CD14-positive monocyte (primary cell): ENCODE measurements around the gene RPGRIP1. TPM values are rescaled to one million over a fixed set of nuclear protein-coding genes. Genes with fewer than 3 reads are reported as not detected.
"Not testable (repeated sequence)": the region's sequence is repeated elsewhere in the genome, so short reads cannot be mapped to it uniquely, and the experiment has no call there.

Experiments
- DNase-seq, 3 donors: peaks; one replicate each; pipeline ENCODE4 v3.0.0-alpha.2; 2011 to 2022
- H2AFZ ChIP-seq: 2 replicates; pipeline ENCODE4 v1.6.0; 2012; ENCODE audit warnings: mild to moderate bottlenecking, low read depth, low read length, inconsistent platforms; ENCODE audit not compliant: insufficient read depth, poor library complexity, severe bottlenecking
- H3K27ac ChIP-seq, 2 donors: 1 replicate in 1 of 2; 2 replicates in 1 of 2; pipeline ENCODE4 v1.5.1; 2012 to 2013; ENCODE audit warnings: low read length in 2 of 2, control low read depth in 1 of 2, inconsistent platforms in 1 of 2, low read depth in 1 of 2, mild to moderate bottlenecking in 1 of 2
- H3K27me3 ChIP-seq, 2 donors: one replicate each; pipeline versions ENCODE4 v1.6.0 to v1.6.1; 2011 to 2013; ENCODE audit warnings: low read length in 2 of 2; ENCODE audit not compliant: control insufficient read depth in 2 of 2, insufficient read depth in 2 of 2
- H3K36me3 ChIP-seq, 2 donors: replicated peaks in 1 of 2; 1 replicate in 1 of 2; 2 replicates in 1 of 2; pipeline versions ENCODE4 v1.5.1 to v1.6.1; 2012 to 2013; ENCODE audit warnings: low read length in 2 of 2, control low read depth in 1 of 2, inconsistent platforms in 1 of 2, mild to moderate bottlenecking in 1 of 2; ENCODE audit not compliant: insufficient read depth in 2 of 2, control insufficient read depth in 1 of 2
- H3K4me1 ChIP-seq, 2 donors: 1 replicate in 1 of 2; 2 replicates in 1 of 2; pipeline versions ENCODE4 v1.5.1 to v1.6.1; 2012 to 2013; ENCODE audit warnings: low read length in 2 of 2, control low read depth in 1 of 2, inconsistent platforms in 1 of 2, mild to moderate bottlenecking in 1 of 2, moderate library complexity in 1 of 2; ENCODE audit not compliant: insufficient read depth in 2 of 2, control insufficient read depth in 1 of 2
- H3K4me2 ChIP-seq: replicated peaks from 2 replicates; pipeline ENCODE3; 2012; ENCODE audit warnings: low read length, moderate library complexity, mild to moderate bottlenecking; ENCODE audit not compliant: poor library complexity, severe bottlenecking; ENCODE audit errors: extremely low read depth
- H3K4me3 ChIP-seq, 3 experiments: fragments of 200-600 bp in 1 of 3; sonication (generic) in 1 of 3; replicated peaks in 1 of 3; 1 replicate in 2 of 3; 2 replicates in 1 of 3; pipeline ENCODE4 v1.5.1; 2011 to 2013; ENCODE audit warnings: low read length in 3 of 3, mild to moderate bottlenecking in 3 of 3, control low read depth in 2 of 3, low read depth in 2 of 3, inconsistent platforms in 1 of 3, moderate library complexity in 1 of 3
- H3K79me2 ChIP-seq: 2 replicates; pipeline ENCODE4 v1.6.0; 2012; ENCODE audit warnings: mild to moderate bottlenecking, control low read depth, inconsistent platforms, low read length, moderate library complexity; ENCODE audit not compliant: insufficient read depth
- H3K9ac ChIP-seq: 2 replicates; pipeline ENCODE4 v1.6.0; 2017; ENCODE audit warnings: low read length, mild to moderate bottlenecking; ENCODE audit not compliant: insufficient read depth, poor library complexity, severe bottlenecking
- H3K9me3 ChIP-seq, 2 donors: replicated peaks in 1 of 2; 1 replicate in 1 of 2; 2 replicates in 1 of 2; pipeline versions ENCODE4 v1.5.1 to v1.6.1; 2012 to 2013; ENCODE audit warnings: low read length in 2 of 2, control low read depth in 1 of 2; ENCODE audit not compliant: control insufficient read depth in 1 of 2, insufficient read depth in 1 of 2
- H4K20me1 ChIP-seq: 2 replicates; pipeline ENCODE4 v1.6.0; 2012; ENCODE audit warnings: mild to moderate bottlenecking, low read length, control low read depth, moderate library complexity; ENCODE audit not compliant: insufficient read depth
- H3K27ac Mint-ChIP-seq, 7 donors: one replicate each; pipeline ENCODE4 v1.8.0; 2020; ENCODE audit warnings: mild to moderate bottlenecking in 7 of 7, mixed read lengths in 7 of 7, moderate library complexity in 6 of 7, inconsistent platforms in 2 of 7
- H3K27me3 Mint-ChIP-seq, 3 donors: one replicate each; pipeline ENCODE4 v1.8.0; 2021 to 2022; ENCODE audit warnings: low read depth in 3 of 3, mild to moderate bottlenecking in 3 of 3, mixed read lengths in 3 of 3, moderate library complexity in 3 of 3, inconsistent platforms in 1 of 3
- H3K36me3 Mint-ChIP-seq, 2 donors: one replicate each; pipeline ENCODE4 v1.8.0; 2020; ENCODE audit warnings: mixed read lengths in 2 of 2, inconsistent platforms in 1 of 2, mild to moderate bottlenecking in 1 of 2
- H3K4me1 Mint-ChIP-seq: one replicate; pipeline ENCODE4 v1.8.0; 2020; ENCODE audit warnings: mild to moderate bottlenecking, mixed read lengths
- H3K4me3 Mint-ChIP-seq, 2 donors: one replicate each; pipeline ENCODE4 v1.8.0; 2020; ENCODE audit warnings: mild to moderate bottlenecking in 2 of 2, mixed read lengths in 2 of 2, moderate library complexity in 1 of 2
- H3K9me3 Mint-ChIP-seq, 7 donors: one replicate each; pipeline ENCODE4 v1.8.0; 2020 to 2022; ENCODE audit warnings: mixed read lengths in 7 of 7, mild to moderate bottlenecking in 6 of 7, moderate library complexity in 6 of 7, inconsistent platforms in 2 of 7
- CTCF ChIP-seq: fragments of 200-600 bp; IDR thresholded peaks from one replicate; pipeline ENCODE4 v1.8.0; 2022; ENCODE audit warnings: antibody characterized with exemption, mild to moderate bottlenecking
- WGBS: methylation state at CpG from one replicate; pipeline ENCODE4 v1.1.5; 2013; ENCODE audit warnings: missing lambda C conversion rate; ENCODE audit not compliant: insufficient coverage; 5-methylcytosine and 5-hydroxymethylcytosine counted together
- intact Hi-C, 2 donors: fragments of 100-400 bp; cut with micrococcal nuclease; formaldehyde crosslinking; loops; one replicate each; pipeline versions ENCODE4 v1.15.0 to v1.15.1; 2023
- polyA plus RNA-seq, 3 donors: library from polyadenylated mRNA; depleted of rRNA in 1 of 3; unstranded in 2 of 3; stranded (reverse) in 1 of 3; fragments of 300-500 nt in 2 of 3; fragments of >200 nt in 1 of 3; fragmentation: Illumina TruSeq in 2 of 3; gene quantifications; 1 replicate in 2 of 3; 2 replicates in 1 of 3; pipeline ENCODE4 v1.2.3, GENCODE V29; 2012 to 2021

The RPGRIP1 gene
- polyA plus RNA-seq, 3 donors: 4.7 to 10.4 (median 7.4) TPM

- Histone ChIP-seq H3K79me2 (peaks cover 56% of the 10 kb centered on the region), H3K4me1 (peaks cover 50 to 62% of the 10 kb centered on the region in 2 donors), H2AFZ (no peak overlapping the region), H3K27me3 (no peaks in the 10 kb centered on the region), H3K27ac (peak overlapping the region; percentile 94 to 99), H3K9ac (peak overlapping the region; percentile 97), H4K20me1 (peaks cover 53% of the 10 kb centered on the region), H3K4me3 (peak overlapping the region; percentile 95 to 98 (median 97)), H3K4me2 (peak overlapping the region; percentile 83), H3K9me3 (no peaks in the 10 kb centered on the region), H3K36me3 (peaks cover 12 to 30% of the 10 kb centered on the region in 2 donors)
- peak; percentile 34 to 63 (median 44) for DNase-seq
- intact Hi-C loops: loop anchor here in 1 of 2 donors (2.0 to 5.0 kb wide), 3 partner anchors 44 to 166 kb away; partner anchors contain the start of genes SUPT16H and TMEM253
- Mint-ChIP-seq H3K36me3 (peaks cover 28 to 38% of the 10 kb centered on the region in 2 donors), H3K27ac (peak overlapping the region; percentile 100), H3K4me3 (peak overlapping the region; percentile 100), H3K4me1 (peaks cover 50% of the 10 kb centered on the region), H3K9me3 (peaks cover 0 to 2% (median 0%) of the 10 kb centered on the region in 7 donors), H3K27me3 (peaks cover 0 to 1% (median 0%) of the 10 kb centered on the region in 3 donors)
- no peak for TF ChIP-seq CTCF
- WGBS: 0% methylated on average over 17 of the region's 24 CpGs
Measured at GRCh38 chr14:21268617-21269251, 11.1 kb upstream of the RPGRIP1 start.

GRCh38 chr14:21269252-21270046 lies 10.4 kb upstream of the RPGRIP1 start, which contains the start of gene HNRNPC:
HNRNPC (minus strand) TSS chr14:21269442; CDS start chr14:21234193, 35,249 bp downstream.
- Mint-ChIP-seq H3K36me3 (peaks cover 24 to 31% of the 10 kb centered on the region in 2 donors), H3K4me3 (peak within 1 kb of the TSS; percentile 100), H3K27me3 (peaks cover 0 to 3% (median 0%) of the 10 kb centered on the region in 3 donors), H3K4me1 (peaks cover 44% of the 10 kb centered on the region), H3K9me3 (peaks cover 0 to 2% (median 0%) of the 10 kb centered on the region in 7 donors), H3K27ac (peak within 1 kb of the TSS; percentile 100)
- Histone ChIP-seq H3K27me3 (no peaks in the 10 kb centered on the region), H3K4me2 (peak within 1 kb of the TSS; percentile 83), H2AFZ (peak within 1 kb of the TSS; percentile 67), H3K79me2 (peaks cover 49% of the 10 kb centered on the region), H3K27ac (peak within 1 kb of the TSS; percentile 94 to 99), H3K4me1 (peaks cover 45 to 55% of the 10 kb centered on the region in 2 donors), H3K9me3 (no peaks in the 10 kb centered on the region), H3K9ac (peak within 1 kb of the TSS; percentile 97), H4K20me1 (peaks cover 46% of the 10 kb centered on the region), H3K36me3 (peaks cover 7 to 23% of the 10 kb centered on the region in 2 donors), H3K4me3 (peak within 1 kb of the TSS; percentile 95 to 98 (median 97))
- DNase-seq: peak; percentile 99 to 100 (median 99)
- intact Hi-C loops: loop anchor here in 1 of 2 donors (2.0 to 5.0 kb wide), 3 partner anchors 43 to 167 kb away; partner anchors contain the start of genes SUPT16H and TMEM253
- WGBS: under 1% methylated on average over 29 of the region's 49 CpGs
- no peak for TF ChIP-seq CTCF

GRCh38 chr14:21272661-21273060 lies 7.2 kb upstream of the RPGRIP1 start:
- Histone ChIP-seq H3K79me2 (peaks cover 17% of the 10 kb centered on the region), H4K20me1 (peaks cover 13% of the 10 kb centered on the region), H3K4me1 (peaks cover 16 to 22% of the 10 kb centered on the region in 2 donors)
- H3K27me3 Mint-ChIP-seq, H3K36me3 Mint-ChIP-seq, H3K36me3 ChIP-seq, H3K27ac ChIP-seq, H3K4me3 Mint-ChIP-seq, H3K4me3 ChIP-seq, H3K9ac ChIP-seq, H3K9me3 Mint-ChIP-seq, H3K27ac Mint-ChIP-seq, H3K27me3 ChIP-seq, DNase-seq, H3K4me2 ChIP-seq, intact Hi-C loops, H2AFZ ChIP-seq, H3K9me3 ChIP-seq: not testable (repeated sequence)
- 95% methylated on average over 11 of the region's 17 CpGs for WGBS
- H3K4me1 Mint-ChIP-seq: peaks cover 15% of the 10 kb centered on the region
